Upper lobe of right lung (tissue), 1 donor: ENCODE results near the gene PDE1C. TPM values are rescaled to one million over a fixed set of nuclear protein-coding genes. Genes with fewer than 3 reads are reported as not detected.

ENCODE experiments used
- ATAC-seq: fragments of 200-7000 bp; cut with Tn5 transposase; one replicate; pipeline ENCODE4 v1.9.1; 2020; ENCODE audit warnings: mild to moderate bottlenecking, moderate library complexity
- DNase-seq: peaks from one replicate; pipeline ENCODE4 v3.0.0-alpha.2; 2020
- H3K27ac ChIP-seq: fragments of 200-600 bp; one replicate; pipeline ENCODE4 v1.8.0; 2022
- H3K27me3 ChIP-seq: fragments of 200-600 bp; one replicate; pipeline ENCODE4 v1.8.0; 2022; ENCODE audit warnings: mild to moderate bottlenecking
- H3K36me3 ChIP-seq: fragments of 200-600 bp; one replicate; pipeline ENCODE4 v1.8.0; 2022
- H3K4me1 ChIP-seq: fragments of 200-600 bp; one replicate; pipeline ENCODE4 v1.8.0; 2022
- H3K4me3 ChIP-seq: fragments of 200-600 bp; one replicate; pipeline ENCODE4 v1.8.0; 2022; ENCODE audit warnings: mild to moderate bottlenecking
- H3K9me3 ChIP-seq: fragments of 200-600 bp; one replicate; pipeline ENCODE4 v1.8.0; 2022
- CTCF ChIP-seq: fragments of 200-600 bp; IDR thresholded peaks from one replicate; pipeline ENCODE4 v1.8.0; 2022; ENCODE audit warnings: antibody characterized with exemption
- intact Hi-C: fragments of 100-400 bp; cut with DNase I; formaldehyde crosslinking; loops from one replicate; pipeline ENCODE4 v1.11.0; 2022
- total RNA-seq: library from RNA; stranded (reverse); fragmentation: NEBNext Ultra II Directional; extraction: Animal tissue kit (Norgen Biotek cat#: 25700); gene quantifications from one replicate; pipeline ENCODE4 v1.2.1, GENCODE V29; 2021
- donor health status: DM: no; HTN: yes; CAD: no; lungs with severe emphysema.

The PDE1C gene
- total RNA-seq, 1 donor from 2014 or later = 13.0 TPM

- no peak for TF ChIP-seq CTCF
- Histone ChIP-seq H3K27ac (no peak overlapping the region), H3K4me3 (no peak overlapping the region), H3K27me3 (no peaks in the 10 kb centered on the region), H3K36me3 (no peaks in the 10 kb centered on the region), H3K4me1 (no peaks in the 10 kb centered on the region), H3K9me3 (no peaks in the 10 kb centered on the region)
- intact Hi-C loops = no loop called here
- DNase-seq (no peak), ATAC-seq (no peak)
Measured at GRCh38 chr7:32061346-32061745, 8.9 kb downstream of the PDE1C start.

- DNase-seq = no peak
- no peaks in the 10 kb centered on the region for H3K27me3 ChIP-seq
- TF ChIP-seq CTCF = no peak
- H3K36me3 ChIP-seq = no peaks in the 10 kb centered on the region
- H3K9me3 ChIP-seq = no peaks in the 10 kb centered on the region
- intact Hi-C loops = no loop called here
- H3K4me3 ChIP-seq = peak overlapping the region; percentile 20
- no peak for ATAC-seq
- H3K27ac ChIP-seq = no peak overlapping the region
- H3K4me1 ChIP-seq = no peaks in the 10 kb centered on the region
Measured at GRCh38 chr7:32059289-32060011, 10.8 kb downstream of the PDE1C start.

GRCh38 chr7:32058002-32058401, 12.2 kb downstream of the PDE1C start:
- H3K4me1 ChIP-seq = no peaks in the 10 kb centered on the region
- TF ChIP-seq CTCF = no peak
- no peaks in the 10 kb centered on the region for H3K27me3 ChIP-seq
- no peak overlapping the region for H3K4me3 ChIP-seq
- DNase-seq (no peak), ATAC-seq (no peak)
- intact Hi-C loops = no loop called here
- no peaks in the 10 kb centered on the region for H3K9me3 ChIP-seq
- H3K27ac ChIP-seq = no peak overlapping the region
- no peaks in the 10 kb centered on the region for H3K36me3 ChIP-seq

GRCh38 chr7:32056767-32057166, 13.4 kb downstream of the PDE1C start:
- no peaks in the 10 kb centered on the region for H3K27me3 ChIP-seq
- DNase-seq = no peak
- H3K36me3 ChIP-seq = no peaks in the 10 kb centered on the region
- no peak for ATAC-seq
- H3K4me3 ChIP-seq = no peak overlapping the region
- intact Hi-C loops = no loop called here
- no peak overlapping the region for H3K27ac ChIP-seq
- TF ChIP-seq CTCF = no peak
- H3K4me1 ChIP-seq = no peaks in the 10 kb centered on the region
- no peaks in the 10 kb centered on the region for H3K9me3 ChIP-seq

- no peak overlapping the region for H3K27ac ChIP-seq
- no peak for TF ChIP-seq CTCF
- no peak for ATAC-seq
Measured at GRCh38 chr7:32053204-32053603, 17.0 kb downstream of the PDE1C start.

GRCh38 chr7:32051128-32051527, 19.1 kb downstream of the PDE1C start:
- Histone ChIP-seq H3K4me1 (no peaks in the 10 kb centered on the region), H3K36me3 (no peaks in the 10 kb centered on the region), H3K27me3 (no peaks in the 10 kb centered on the region), H3K27ac (no peak overlapping the region), H3K4me3 (no peak overlapping the region), H3K9me3 (no peaks in the 10 kb centered on the region)
- TF ChIP-seq CTCF = no peak
- DNase-seq (no peak), ATAC-seq (no peak)
- intact Hi-C loops = no loop called here

More at GRCh38 chr7:32053204-32053603, 17.0 kb downstream of the PDE1C start:
- no peaks in the 10 kb centered on the region for H3K27me3 ChIP-seq
- H3K4me3 ChIP-seq = no peak overlapping the region
- intact Hi-C loops = no loop called here
- no peak for DNase-seq
- H3K36me3 ChIP-seq = no peaks in the 10 kb centered on the region
- H3K9me3 ChIP-seq = no peaks in the 10 kb centered on the region
- no peaks in the 10 kb centered on the region for H3K4me1 ChIP-seq
